ENCODE results near the gene TACR1.

Gene TACR1

DNA sequence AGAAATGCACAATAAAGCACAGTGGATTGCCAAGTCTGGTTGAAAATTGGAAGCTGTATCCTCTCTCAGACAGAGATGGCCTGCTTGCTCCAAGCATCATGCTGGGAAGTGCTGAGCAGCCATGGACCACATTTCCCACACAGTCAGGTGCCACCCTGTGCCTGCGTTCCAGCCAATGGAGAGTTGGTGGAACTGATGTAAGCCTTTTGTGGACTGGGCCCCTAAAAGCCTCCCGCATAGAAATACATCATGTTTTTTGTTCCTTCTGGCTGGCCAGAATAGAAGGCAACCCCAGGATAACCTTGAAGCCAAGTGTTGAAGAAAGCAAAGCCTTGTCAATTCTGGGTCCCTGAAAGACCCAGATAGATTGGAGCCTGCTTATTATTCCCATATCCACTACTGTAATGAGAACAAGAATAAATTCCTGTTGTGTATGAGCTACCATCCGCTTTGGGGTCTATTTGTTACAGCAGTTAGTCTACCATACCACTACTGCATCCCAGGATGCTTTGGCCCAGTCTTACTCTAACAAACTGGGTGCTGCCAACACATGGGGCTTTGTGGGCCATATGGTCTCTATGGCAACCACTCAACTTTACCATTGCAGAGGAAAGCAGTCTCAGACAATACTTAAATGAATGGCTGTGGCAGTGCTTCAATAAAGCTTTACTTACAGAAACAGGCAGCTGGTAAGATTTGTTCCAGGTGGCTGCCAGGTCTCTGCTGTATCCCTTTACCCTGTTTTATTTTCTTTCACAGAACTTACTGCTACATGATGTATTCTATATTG lies 175.5 kb downstream of the TACR1 start:
- DNase-seq (ENCODE audit: low read depth in 4 of 4, low spot score in 1 of 4) = no peak

- no peak for DNase-seq (ENCODE audit: low read depth in 4 of 4, low spot score in 1 of 4)
These were observed 176.8 kb downstream of the TACR1 start for GRCh38 chr2:75022516-75022915.

GRCh38 chr2:75021672-75022071 lies 177.6 kb downstream of the TACR1 start:
- DNase-seq (ENCODE audit: low read depth in 4 of 4, low spot score in 1 of 4) = no peak

DNA sequence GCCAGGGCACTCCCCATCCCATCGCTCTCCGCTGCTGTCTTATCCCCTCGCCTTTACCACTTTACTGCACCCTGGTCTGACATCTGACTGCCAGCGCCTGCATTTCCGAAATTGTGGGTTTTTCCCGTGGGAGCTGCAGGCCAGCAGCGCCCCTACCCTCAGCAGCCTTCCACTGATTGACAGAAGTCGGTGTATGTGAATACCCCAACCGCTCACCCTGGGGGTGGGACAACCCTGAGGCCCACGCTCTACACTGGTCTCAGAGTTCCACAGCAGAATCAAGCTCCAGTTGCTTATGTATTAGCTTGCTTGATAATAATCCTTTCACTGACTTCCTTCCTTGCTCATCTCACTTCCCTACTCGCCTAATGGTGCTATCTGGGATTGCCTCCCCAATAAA lies 178.8 kb downstream of the TACR1 start:
- no peak for DNase-seq (ENCODE audit: low read depth in 4 of 4, low spot score in 1 of 4)

DNA sequence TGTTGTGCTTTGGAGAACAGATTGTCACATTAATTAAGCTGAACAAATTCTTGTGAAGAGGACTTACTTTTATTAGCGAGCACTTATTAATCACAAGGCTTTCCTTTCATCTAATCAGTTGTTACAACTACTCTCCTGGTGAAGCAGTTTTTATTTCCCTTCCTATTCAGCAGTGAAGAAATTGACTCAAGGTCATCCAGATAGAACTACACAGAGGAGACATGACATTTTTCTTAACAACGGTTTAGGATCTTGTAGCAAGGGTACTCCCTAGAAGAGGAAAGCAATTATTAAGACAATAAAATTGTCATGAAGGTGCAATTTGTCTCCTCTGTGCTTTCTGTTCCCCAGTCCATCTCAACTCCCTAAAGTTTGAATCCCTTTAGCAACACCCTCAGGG lies 179.5 kb downstream of the TACR1 start:
- no peak for DNase-seq (ENCODE audit: low read depth in 4 of 4, low spot score in 1 of 4)

DNA sequence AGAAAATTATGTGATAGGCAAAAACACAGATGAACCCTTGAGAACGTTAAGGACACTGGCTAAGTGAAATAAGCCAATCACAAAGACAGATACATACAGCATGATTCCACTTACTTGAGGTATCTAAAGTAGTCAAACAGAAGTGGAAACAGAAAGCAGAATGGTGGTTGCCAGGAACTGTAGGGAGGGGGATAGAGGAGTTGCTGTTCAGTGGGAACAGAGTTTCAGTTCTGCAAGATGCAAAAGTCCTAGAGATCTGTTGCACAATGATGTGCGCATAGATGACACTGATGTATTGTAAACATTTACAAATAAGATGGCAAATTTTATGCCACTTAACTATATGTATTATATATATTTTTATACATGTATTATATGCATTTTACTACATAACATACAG lies 181.2 kb downstream of the TACR1 start:
- no peak for DNase-seq (ENCODE audit: low read depth in 4 of 4, low spot score in 1 of 4)

DNA sequence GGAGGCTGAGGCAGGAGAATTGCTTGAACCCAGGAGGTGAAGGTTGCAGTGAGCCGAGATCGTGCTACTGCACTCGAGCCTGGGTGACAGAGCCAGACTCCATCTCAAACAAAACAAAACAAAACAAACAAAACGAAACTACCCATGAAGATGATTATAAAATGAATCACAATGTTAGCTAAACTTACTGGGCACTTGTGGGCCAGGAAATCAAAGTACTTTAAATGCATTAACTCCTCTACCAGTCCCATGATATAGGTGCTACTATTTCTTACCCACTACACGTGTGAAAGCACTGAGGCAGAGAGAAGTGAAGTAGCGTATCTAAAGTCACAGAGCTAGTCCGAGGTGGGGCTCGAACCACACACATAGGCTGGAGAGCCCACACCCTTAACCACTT lies 187.2 kb downstream of the TACR1 start:
- DNase-seq (ENCODE audit: low read depth in 4 of 4, low spot score in 1 of 4) = no peak

- DNase-seq (ENCODE audit: low read depth in 4 of 4, low spot score in 1 of 4) = no peak
These were observed 188.7 kb downstream of the TACR1 start for GRCh38 chr2:75010571-75010970.

- DNase-seq (ENCODE audit: low read depth in 4 of 4, low spot score in 1 of 4) = no peak
These were observed 191.5 kb downstream of the TACR1 start for GRCh38 chr2:75007819-75008218.

- no peak for DNase-seq (ENCODE audit: low read depth in 4 of 4, low spot score in 1 of 4)
These were observed 192.3 kb downstream of the TACR1 start for GRCh38 chr2:75007061-75007460.

DNA sequence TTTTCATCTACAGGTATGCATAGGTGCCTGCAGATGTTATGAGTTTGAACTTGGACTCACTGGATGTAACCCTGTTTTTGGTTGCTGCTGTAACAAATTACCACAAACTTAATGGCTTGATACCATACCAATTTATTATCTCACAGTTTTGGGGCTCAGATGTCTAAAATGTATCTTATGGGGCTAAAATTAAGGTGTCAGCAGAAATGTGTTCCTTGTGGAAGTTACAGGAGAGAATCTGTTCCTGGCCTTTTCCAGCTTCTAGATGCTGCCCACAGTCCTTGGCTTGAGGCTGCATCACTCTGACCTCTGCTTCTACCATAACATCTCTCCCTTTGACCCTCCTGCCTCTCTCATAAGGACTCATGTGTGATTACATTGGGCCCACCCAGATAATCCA lies 193.3 kb downstream of the TACR1 start:
- no peak for DNase-seq (ENCODE audit: low read depth in 4 of 4, low spot score in 1 of 4)

- no peak for DNase-seq (ENCODE audit: low read depth in 4 of 4, low spot score in 1 of 4)
These were observed 195.5 kb downstream of the TACR1 start for GRCh38 chr2:75003773-75004172.

- DNase-seq (ENCODE audit: low read depth in 4 of 4, low spot score in 1 of 4) = no peak
These were observed 196.0 kb downstream of the TACR1 start for GRCh38 chr2:75003276-75003675.

DNA sequence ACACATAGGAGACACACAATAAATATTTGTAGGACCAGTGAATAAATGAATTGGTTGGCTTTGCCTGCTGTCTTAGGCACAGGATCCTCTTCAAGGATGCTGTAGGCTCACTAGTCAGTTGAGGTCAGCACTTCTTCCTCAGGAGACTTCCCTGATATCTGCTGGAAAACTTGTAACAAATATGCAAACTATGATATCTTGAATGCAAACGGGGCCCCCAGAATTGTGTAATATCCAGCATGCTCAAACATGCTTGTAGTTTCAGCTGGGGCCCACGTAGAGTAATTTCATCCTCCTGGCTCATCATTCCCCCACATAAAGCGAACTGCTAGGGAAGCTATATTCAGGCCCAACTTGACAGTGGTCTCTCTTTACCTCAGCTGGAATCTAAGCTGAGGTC lies 197.3 kb downstream of the TACR1 start:
- DNase-seq (ENCODE audit: low read depth in 4 of 4, low spot score in 1 of 4) = no peak

DNA sequence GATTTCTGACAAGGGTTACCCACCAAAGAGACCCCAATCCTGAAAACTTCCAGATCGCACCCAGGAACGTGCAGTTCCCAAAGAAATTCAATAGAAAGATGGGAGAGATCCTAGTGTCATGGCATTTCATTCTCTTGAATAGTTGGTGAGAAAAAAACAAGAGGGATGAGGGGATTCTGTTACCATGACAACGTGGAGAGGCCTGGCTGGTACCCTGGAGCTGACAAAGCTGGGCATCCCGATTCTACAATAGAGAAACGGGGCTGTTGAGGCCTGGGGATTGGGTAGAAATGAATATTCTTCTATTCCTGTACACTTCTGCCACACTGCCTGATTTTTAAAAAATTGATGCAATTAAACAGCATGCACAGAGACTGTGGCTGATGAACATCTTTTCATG lies 199.9 kb downstream of the TACR1 start:
- no peak for DNase-seq (ENCODE audit: low read depth in 4 of 4, low spot score in 1 of 4)

Measured in stimulated activated CD4-positive, alpha-beta T cell treated with anti-CD3 and anti-CD28 coated beads, Interleukin-1b, Interleukin-23, amount 100 ng/mL, for 24 hours (primary cell).